Panc1 (cell line): ENCODE results near the gene TMEM178A. TPM values are rescaled to one million over a fixed set of nuclear protein-coding genes. Genes with fewer than 3 reads are reported as not detected.

Source experiments
- ATAC-seq: fragments of 200-7000 bp; cut with Tn5 transposase; 2 replicates; pipeline ENCODE4 v1.9.1; 2020; ENCODE audit warnings: mild to moderate bottlenecking, moderate library complexity
- BruUV-seq: library from RNA; stranded (reverse); fragments of 400-500 nt; replicated peaks from 2 replicates; lab custom pipeline; 2021; lab: Mats Ljungman, UMichigan
- CTCF ChIA-PET: fragments of 300-600 bp; sonication (Branson Sonifier 250); formaldehyde crosslinking; loops from one replicate; lab custom pipeline; 2022; ENCODE audit warnings: antibody characterized with exemption; lab: Charles Lee
- POLR2A ChIA-PET: fragments of 300-600 bp; sonication (Branson Sonifier 250); formaldehyde crosslinking; loops from one replicate; lab custom pipeline; 2022; ENCODE audit warnings: antibody characterized with exemption; lab: Charles Lee
- DNase-seq: peaks from one replicate; pipeline ENCODE4 v3.0.0-alpha.2; 2010; ENCODE audit warnings: low read depth, low spot score
- H3K27ac ChIP-seq: 2 replicates; pipeline ENCODE4 v1.5.1; 2011; ENCODE audit warnings: mild to moderate bottlenecking, low read length, inconsistent platforms
- H3K27me3 ChIP-seq: fragments of 200-500 bp; sonication (Bioruptor generic); 2 replicates; pipeline ENCODE4 v1.6.0; 2014; ENCODE audit warnings: low read length, inconsistent platforms; ENCODE audit not compliant: control insufficient read depth, insufficient read depth
- H3K36me3 ChIP-seq: fragments of 200-500 bp; sonication (Bioruptor generic); 2 replicates; pipeline ENCODE4 v1.5.1; 2014; ENCODE audit warnings: inconsistent platforms, mild to moderate bottlenecking, low read length, moderate library complexity; ENCODE audit not compliant: control insufficient read depth, insufficient read depth
- H3K4me1 ChIP-seq: 2 replicates; pipeline ENCODE4 v1.5.1; 2011; ENCODE audit warnings: inconsistent platforms, mild to moderate bottlenecking, low read length, moderate library complexity; ENCODE audit not compliant: control insufficient read depth, insufficient read depth
- H3K4me3 ChIP-seq, 2 experiments: 2 replicates each; pipeline ENCODE4 v1.5.1; 2011 to 2012; ENCODE audit warnings: low read depth in 2 of 2, low read length in 2 of 2, mild to moderate bottlenecking in 2 of 2, inconsistent platforms in 1 of 2, moderate library complexity in 1 of 2
- H3K9me3 ChIP-seq: fragments of 200-500 bp; sonication (Bioruptor generic); 2 replicates; pipeline ENCODE4 v1.5.1; 2014; ENCODE audit warnings: low read depth, mild to moderate bottlenecking, inconsistent platforms, low read length, moderate library complexity; ENCODE audit not compliant: control insufficient read depth, insufficient read depth
- CTCF ChIP-seq: fragments of 450-650 bp; IDR thresholded peaks from 2 replicates; pipeline ENCODE4 v1.5.1; 2017; ENCODE audit warnings: mild to moderate bottlenecking
- POLR2AphosphoS5 ChIP-seq: IDR thresholded peaks from 2 replicates; pipeline ENCODE4 v1.6.1; 2012; ENCODE audit warnings: mild to moderate bottlenecking, low read depth, low read length, moderate library complexity
- REST ChIP-seq, 2 experiments: IDR thresholded peaks; 2 replicates each; pipeline ENCODE4 v1.6.1; 2011 to 2012; ENCODE audit warnings: low read depth in 2 of 2, control low read depth in 1 of 2, low read length in 1 of 2, mild to moderate bottlenecking in 1 of 2, moderate library complexity in 1 of 2; ENCODE audit not compliant: insufficient read depth in 1 of 2
- SIN3A ChIP-seq: IDR thresholded peaks from 2 replicates; pipeline ENCODE4 v1.6.1; 2012; ENCODE audit warnings: low read depth, mild to moderate bottlenecking, low read length, moderate library complexity, borderline replicate concordance; ENCODE audit not compliant: insufficient read depth
- TCF7L2 ChIP-seq: IDR thresholded peaks from 2 replicates; pipeline ENCODE4 v1.6.1; 2011; ENCODE audit warnings: mild to moderate bottlenecking, low read depth, low read length, inconsistent platforms
- in situ Hi-C: cut with HindIII; loops from 2 replicates; pipeline ENCODE4 v1.10.0; 2016; ENCODE audit warnings: low sequenced_read_pairs, low pct_unique_long_range_greater_than_20kb
- intact Hi-C: fragments of 100-400 bp; cut with micrococcal nuclease; formaldehyde crosslinking; loops from one replicate; pipeline ENCODE4 v1.10.0; 2022; ENCODE audit not compliant: unreplicated experiment
- total RNA-seq: library from RNA; stranded (reverse); gene quantifications from one replicate; pipeline ENCODE4 v1.2.1, GENCODE V29; 2021; ENCODE audit not compliant: unreplicated experiment

The TMEM178A gene
- total RNA-seq, 1 experiment from 2014 or later: not detected

DNA sequence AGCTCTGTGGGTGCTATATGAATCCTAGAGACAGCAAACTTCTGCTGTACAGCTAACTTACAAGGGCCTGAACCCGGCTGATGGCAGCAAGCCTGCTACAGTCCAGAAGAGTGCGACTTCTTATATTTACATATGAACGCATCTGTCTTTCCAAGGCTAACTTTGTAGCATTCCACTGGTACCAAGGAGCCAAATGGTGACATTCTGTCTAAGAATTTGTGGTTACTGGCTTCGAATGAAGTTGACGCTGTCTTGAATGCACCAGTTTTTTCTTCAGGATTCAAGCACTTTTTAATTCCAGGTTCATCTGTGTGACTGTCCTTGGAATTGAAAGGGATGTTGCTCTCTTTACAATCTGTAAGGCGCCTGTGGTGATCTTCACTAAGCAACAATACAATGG, 70.9 kb downstream of the TMEM178A start:
- no peak for DNase-seq

DNA sequence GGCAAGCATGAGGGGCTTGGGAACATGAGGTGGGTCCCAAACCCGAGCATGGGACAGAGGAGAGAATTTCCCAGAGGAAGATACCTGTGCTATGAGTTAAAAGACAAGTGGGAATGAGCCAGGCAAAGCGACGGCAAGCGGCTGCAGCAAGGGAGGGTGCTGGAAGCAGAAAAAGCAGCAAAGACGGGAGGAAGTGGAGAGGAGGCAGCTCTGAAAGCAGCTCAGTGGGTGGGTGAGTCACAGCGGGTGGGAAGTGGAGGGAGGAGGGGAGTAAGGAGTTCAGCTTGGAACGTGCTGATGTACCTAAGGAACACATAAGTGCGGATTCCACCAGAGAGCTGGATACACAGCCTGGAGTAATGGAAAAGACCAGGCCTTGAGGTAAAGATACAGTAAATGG, 71.9 kb downstream of the TMEM178A start:
- H3K27me3 ChIP-seq: no peaks in the 10 kb centered on the region
- no peak overlapping the region for H3K27ac ChIP-seq
- ChIA-PET CTCF (no interaction called here), POLR2A (no interaction called here)
- no peak for TF ChIP-seq POLR2AphosphoS5
- no peak for TF ChIP-seq SIN3A
- no peak for TF ChIP-seq REST (IDR thresholded peaks at IDR 0.05; ENCODE audit: insufficient read depth in 1 of 2, low read depth in 2 of 2, low read length in 1 of 2)
- TF ChIP-seq CTCF: no peak
- TF ChIP-seq TCF7L2: no peak
- H3K4me1 ChIP-seq: no peaks in the 10 kb centered on the region
- peaks cover 29% of the 10 kb centered on the region for H3K36me3 ChIP-seq
- no peaks in the 10 kb centered on the region for H3K9me3 ChIP-seq
- in situ Hi-C loops: no loop called here
- intact Hi-C loops: no loop called here
- no TSS peak for BruUV-seq
- DNase-seq (no peak), ATAC-seq (no peak)
- no peak overlapping the region for H3K4me3 ChIP-seq

More for the DNA sequence above, 70.9 kb downstream of the TMEM178A start:
- TF ChIP-seq POLR2AphosphoS5 (no peak), SIN3A (no peak), TCF7L2 (no peak), REST (IDR thresholded peaks at IDR 0.05; ENCODE audit: insufficient read depth in 1 of 2, low read depth in 2 of 2, low read length in 1 of 2) (no peak), CTCF (no peak)
- no peak for ATAC-seq
- H3K27me3 ChIP-seq: no peaks in the 10 kb centered on the region
- ChIA-PET POLR2A (no interaction called here), CTCF (no interaction called here)
- H3K4me1 ChIP-seq: no peaks in the 10 kb centered on the region
- H3K27ac ChIP-seq: no peak overlapping the region
- in situ Hi-C loops (no loop called here), intact Hi-C loops (no loop called here)
- no peaks in the 10 kb centered on the region for H3K9me3 ChIP-seq
- no TSS peak for BruUV-seq
- H3K36me3 ChIP-seq: peaks cover 26% of the 10 kb centered on the region; the same call in 1 of the 2 replicates
- H3K4me3 ChIP-seq: no peak overlapping the region
